ENCODE data around the gene UFSP1.
"Not testable (repeated sequence)": the region's sequence is repeated elsewhere in the genome, so short reads cannot be mapped to it uniquely, and the experiment has no call there.

UFSP1 gene

GRCh38 chr7:100888988-100889750 lies at the start of gene UFSP1:
Gene UFSP1 (minus strand): TSS chr7:100889715. CDS start chr7:100889271, 444 bp downstream.
- no peak for DNase-seq (ENCODE audit: low read depth in 3 of 3)

DNA sequence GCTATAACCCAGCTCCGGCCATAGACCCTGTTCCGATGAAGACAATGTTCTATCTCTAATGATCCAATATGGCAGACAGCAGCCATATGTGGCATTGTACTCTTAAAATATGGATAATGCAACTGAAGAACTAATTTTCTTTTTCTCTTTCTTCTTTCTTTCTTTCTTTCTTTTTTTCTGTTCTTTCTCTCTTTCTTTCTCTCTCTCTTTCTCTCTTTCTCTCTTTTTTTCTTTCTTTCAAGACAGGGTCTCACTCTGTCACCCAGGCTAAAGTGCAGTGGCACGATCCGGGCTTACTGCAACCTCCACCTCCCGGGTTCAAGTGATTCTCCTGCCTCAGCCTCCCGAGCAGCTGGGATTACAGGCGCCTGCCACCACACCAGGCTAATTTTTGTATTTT lies 46.7 kb upstream of the UFSP1 start:
- not testable (repeated sequence) for DNase-seq (ENCODE audit: low read depth in 3 of 3)

GRCh38 chr7:100935381-100935780 lies 45.9 kb upstream of the UFSP1 start:
- not testable (repeated sequence) for DNase-seq (ENCODE audit: low read depth in 3 of 3)

GRCh38 chr7:100933734-100934133 lies 44.2 kb upstream of the UFSP1 start:
- DNase-seq (ENCODE audit: low read depth in 3 of 3), result no peak

GRCh38 chr7:100929808-100930174 lies 40.3 kb upstream of the UFSP1 start:
- DNase-seq (ENCODE audit: low read depth in 3 of 3), result no peak

- not testable (repeated sequence) for DNase-seq (ENCODE audit: low read depth in 3 of 3)
Measured at GRCh38 chr7:100923616-100924015, 34.1 kb upstream of the UFSP1 start.

DNA sequence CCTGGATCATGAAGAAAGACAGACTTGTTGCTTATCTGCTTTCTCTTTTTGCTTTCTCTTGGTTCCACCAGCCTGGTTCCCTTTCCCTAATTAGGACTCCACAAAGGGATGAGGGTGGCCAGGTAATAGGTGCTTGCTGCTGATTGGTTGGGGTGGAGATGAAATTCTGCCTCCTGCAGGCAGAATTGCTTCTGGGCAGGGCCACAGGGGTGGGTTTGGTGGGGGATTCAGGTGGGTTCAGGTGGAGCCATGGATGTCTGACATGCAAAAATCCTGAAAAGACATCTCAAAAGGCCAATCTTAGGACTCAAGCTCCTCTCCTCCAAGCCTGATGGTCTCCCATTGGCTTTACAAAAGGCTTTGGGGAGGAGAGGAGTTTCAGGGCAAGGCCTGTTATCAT lies 31.5 kb upstream of the UFSP1 start:
- DNase-seq (ENCODE audit: low read depth in 3 of 3), result no peak

GRCh38 chr7:100919779-100920437 lies 30.4 kb upstream of the UFSP1 start:
- not testable (repeated sequence) for DNase-seq (ENCODE audit: low read depth in 3 of 3)

GRCh38 chr7:100919335-100919734 lies 29.8 kb upstream of the UFSP1 start:
- not testable (repeated sequence) for DNase-seq (ENCODE audit: low read depth in 3 of 3)

DNA sequence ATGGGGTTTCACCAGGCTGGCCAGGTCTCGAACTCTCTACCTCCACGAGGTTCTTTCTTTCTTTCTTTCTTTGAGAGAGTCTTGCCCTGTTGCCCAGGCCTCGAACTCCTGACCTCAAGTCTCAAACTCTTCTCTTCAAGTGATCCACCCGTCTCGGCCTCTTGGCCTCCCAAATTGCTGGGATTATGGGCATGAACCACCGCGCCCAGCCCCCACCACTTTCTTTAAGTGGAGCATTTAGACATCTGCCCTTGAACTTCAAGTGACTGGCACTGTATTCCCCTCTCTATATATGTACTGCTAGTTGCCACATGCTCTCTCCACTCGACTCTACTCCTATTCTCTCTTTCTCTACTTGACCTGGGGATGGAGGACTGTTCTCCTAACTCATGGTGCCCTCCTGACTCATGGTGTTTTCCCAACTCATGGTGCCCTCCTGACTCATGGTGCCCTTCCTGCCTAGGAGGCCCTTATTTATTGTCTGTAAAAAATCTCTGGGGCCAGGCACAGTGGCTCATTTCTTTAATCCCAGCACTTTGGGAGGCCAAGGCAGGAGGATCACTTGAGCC lies 25.4 kb upstream of the UFSP1 start:
- DNase-seq (ENCODE audit: low read depth in 3 of 3), result no peak

DNA sequence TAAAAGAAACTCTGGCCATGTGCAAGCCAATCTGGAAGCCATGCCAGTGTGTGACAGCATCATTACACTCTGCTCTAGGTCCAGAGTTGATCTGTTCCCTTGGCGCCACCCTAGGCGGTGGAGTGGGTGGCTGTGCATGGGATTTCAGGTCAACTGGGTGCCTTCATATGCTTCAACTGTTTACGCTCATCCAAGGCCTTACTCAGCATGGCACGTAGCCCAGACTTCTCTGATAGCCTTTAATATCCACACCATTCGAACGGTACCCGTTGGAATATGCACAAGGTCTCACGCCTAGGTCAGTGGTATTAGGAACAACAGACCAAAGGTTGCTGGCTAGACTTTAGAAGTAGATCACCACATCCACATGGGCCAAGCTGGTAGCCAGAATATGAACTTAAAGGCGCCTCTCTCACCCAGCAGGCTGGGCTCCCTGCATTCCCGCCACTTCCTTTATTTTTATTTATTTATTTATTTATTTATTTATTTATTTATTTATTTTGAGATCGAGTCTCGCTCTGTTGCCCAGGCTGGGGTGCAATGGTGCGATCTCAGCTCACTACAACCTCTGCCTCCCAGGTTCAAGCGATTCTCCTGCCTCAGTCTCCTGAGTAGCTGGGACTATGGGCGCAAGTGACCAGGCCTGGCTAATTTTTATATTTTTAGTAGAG lies 24.8 kb upstream of the UFSP1 start:
- DNase-seq (ENCODE audit: low read depth in 3 of 3), result no peak

GRCh38 chr7:100911484-100911883 lies 22.0 kb upstream of the UFSP1 start:
- DNase-seq (ENCODE audit: low read depth in 3 of 3), result no peak

GRCh38 chr7:100910443-100910842 lies 20.9 kb upstream of the UFSP1 start:
- DNase-seq (ENCODE audit: low read depth in 3 of 3), result not testable (repeated sequence)

GRCh38 chr7:100908512-100908911 lies 19.0 kb upstream of the UFSP1 start:
- DNase-seq (ENCODE audit: low read depth in 3 of 3), result no peak

DNA sequence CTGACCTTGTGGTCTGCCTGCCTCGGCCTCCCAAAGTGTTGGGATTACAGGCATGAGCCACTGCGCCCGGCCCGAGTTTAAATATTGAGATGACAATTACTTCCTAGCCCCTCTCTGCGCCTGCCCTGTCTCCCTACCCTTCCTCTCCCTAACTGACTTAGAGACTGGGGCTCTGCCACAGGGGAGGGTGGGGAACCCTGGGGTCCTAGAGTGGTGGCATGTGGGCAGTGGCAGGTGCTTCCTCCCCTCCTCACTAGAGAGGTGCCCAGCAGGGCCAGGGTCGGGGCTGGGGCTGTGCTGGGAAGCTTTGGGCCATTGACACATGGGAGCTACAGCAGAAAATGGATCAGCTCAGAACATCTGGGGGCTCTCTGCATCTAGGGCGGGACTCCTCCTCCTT lies 13.1 kb upstream of the UFSP1 start:
- DNase-seq (ENCODE audit: low read depth in 3 of 3), result no peak

GRCh38 chr7:100901921-100902332 lies 12.4 kb upstream of the UFSP1 start:
- DNase-seq (ENCODE audit: low read depth in 3 of 3), result no peak

GRCh38 chr7:100900978-100901377 lies 11.5 kb upstream of the UFSP1 start:
- no peak for DNase-seq (ENCODE audit: low read depth in 3 of 3)

GRCh38 chr7:100899432-100899831 lies 9.9 kb upstream of the UFSP1 start:
- no peak for DNase-seq (ENCODE audit: low read depth in 3 of 3)

- no peak for DNase-seq (ENCODE audit: low read depth in 3 of 3)
Measured at GRCh38 chr7:100897772-100898454, 8.4 kb upstream of the UFSP1 start.

GRCh38 chr7:100896732-100897608 lies 7.5 kb upstream of the UFSP1 start:
- no peak for DNase-seq (ENCODE audit: low read depth in 3 of 3)
